GM19328 (cell line): ENCODE data around the gene GPR173.

Experiments
- ATAC-seq: cut with Tn5 transposase; IDR thresholded peaks from one replicate; pipeline ENCODE4 v1.9.1; 2021; ENCODE audit warnings: mild to moderate bottlenecking, moderate library complexity; ENCODE audit not compliant: unreplicated experiment

The GPR173 gene

GRCh38 chrX:53071064-53071463, 22.5 kb downstream of the GPR173 start:
- no peak for ATAC-seq

DNA sequence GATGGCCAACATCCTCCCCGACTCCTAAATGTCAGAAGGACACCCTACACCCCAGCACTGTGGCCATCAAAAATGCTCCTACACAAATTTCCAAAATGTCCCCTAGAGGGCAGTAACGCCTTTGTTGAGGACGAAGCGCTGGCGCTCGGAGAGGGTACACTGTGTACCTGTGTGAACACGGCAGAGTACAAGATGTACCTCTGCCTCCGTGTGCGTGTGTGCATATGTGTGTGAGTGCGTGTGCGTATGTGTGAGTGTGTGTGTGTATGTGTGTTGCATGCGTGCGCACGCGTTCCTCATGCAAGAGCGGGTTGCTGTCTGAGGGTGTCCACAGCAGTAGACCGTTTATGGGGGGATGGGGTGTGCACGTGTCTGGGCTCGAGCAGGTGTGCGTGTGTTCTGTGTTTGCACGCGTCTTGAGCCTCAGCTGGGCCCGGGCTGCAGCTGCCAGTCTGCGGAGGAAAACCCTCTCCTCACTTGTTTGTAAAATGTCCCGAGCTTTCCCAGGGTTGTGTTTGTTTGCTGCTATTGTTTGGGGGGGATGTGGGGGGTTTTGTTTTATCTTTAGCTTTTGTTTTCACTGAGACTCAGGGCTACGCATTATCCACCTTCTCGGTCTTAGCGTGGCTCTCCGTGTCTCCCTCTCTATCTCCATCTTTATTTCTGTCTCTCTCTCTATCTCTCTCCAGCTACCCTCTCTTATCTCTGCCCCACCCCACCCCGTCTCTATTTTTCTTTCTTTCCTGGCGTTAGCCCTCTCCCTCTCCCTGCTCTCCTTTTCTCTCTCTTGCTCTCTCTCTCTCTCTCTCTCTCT, 23.2 kb downstream of the GPR173 start:
- peak; percentile 93 for ATAC-seq

DNA sequence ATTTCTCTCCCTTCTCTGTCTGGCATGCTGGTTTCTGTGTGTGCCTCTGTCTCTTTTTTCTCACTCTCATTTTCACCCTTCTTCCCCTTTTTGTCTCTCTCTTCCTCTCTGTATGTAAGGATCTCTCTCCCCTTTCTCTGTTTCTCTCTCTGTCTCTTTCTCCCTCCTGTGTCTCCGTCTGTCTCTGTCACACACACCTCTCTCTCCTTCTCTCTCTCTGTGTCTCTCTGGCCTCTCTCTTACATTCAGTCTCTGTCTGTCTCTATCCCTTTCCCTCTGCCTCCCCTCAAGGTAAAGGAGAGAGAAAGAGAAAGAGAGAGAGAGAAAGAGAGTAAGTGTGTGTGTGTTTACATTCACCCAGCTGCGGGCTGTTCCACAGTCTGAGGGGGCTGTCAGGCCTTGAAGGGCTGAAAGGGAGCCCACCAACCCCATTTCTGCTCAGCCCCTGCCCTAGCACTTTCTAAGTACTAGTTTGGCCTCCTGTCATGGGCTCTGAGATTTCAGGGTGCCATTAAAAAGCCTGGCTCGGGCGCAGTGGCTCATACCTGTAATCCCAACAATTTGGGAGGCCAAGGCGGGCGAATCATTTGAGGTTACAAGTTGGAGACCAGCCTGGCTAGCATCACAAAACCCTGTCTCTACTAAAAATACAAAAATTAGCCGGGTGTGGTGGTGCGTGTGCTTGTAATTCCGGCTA, 24.0 kb downstream of the GPR173 start:
- no peak for ATAC-seq

GRCh38 chrX:53073115-53073586, 24.6 kb downstream of the GPR173 start:
- ATAC-seq, result no peak

DNA sequence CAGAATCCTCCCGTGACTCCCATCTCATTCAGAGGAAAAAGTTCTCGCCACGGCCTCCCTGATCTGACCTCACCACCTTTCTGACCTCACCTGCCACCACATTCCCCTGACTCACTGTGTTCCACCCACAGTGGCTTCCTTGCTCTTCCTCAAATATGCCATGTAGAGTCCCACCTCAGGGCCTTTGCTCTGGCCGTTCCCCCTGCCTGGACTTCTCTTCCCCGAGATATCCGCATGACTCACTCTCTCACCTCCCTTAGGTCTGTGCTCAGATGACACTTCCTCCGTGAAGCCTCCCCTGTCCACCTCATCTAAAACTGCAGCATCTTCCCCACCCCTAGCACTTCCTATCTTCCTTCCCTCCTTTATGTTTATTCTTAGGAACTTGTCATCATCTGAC, 26.4 kb downstream of the GPR173 start:
- no peak for ATAC-seq

GRCh38 chrX:53076671-53077070, 28.1 kb downstream of the GPR173 start:
- ATAC-seq, result no peak

DNA sequence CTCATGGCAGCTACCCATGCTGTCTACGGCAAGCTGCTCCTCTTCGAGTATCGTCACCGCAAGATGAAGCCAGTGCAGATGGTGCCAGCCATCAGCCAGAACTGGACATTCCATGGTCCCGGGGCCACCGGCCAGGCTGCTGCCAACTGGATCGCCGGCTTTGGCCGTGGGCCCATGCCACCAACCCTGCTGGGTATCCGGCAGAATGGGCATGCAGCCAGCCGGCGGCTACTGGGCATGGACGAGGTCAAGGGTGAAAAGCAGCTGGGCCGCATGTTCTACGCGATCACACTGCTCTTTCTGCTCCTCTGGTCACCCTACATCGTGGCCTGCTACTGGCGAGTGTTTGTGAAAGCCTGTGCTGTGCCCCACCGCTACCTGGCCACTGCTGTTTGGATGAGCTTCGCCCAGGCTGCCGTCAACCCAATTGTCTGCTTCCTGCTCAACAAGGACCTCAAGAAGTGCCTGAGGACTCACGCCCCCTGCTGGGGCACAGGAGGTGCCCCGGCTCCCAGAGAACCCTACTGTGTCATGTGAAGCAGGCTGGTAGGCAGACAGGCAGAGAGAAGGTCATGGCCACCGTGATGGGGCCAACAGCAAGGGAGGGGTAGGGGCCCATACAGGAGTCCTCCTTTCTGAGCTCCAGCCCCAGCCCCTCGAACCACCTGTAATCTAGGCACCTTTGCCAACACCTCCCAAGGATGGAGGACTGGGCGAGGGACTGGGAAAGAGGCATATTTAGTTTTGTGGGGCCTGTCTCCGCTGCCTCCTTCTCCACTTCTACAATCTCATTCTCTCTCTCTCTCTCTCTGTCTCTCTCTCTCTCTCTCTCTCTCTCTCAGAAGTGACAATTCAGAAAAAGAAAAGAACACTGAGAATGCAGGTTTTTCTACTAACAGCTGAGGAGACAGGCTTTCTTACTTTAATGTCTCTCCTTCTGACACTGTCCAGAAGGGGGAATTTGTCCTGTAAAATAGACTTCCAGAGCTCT, 28.9 kb downstream of the GPR173 start:
- no peak for ATAC-seq

- ATAC-seq, result no peak
Observed at GRCh38 chrX:53078943-53079342, 30.4 kb downstream of the GPR173 start.

DNA sequence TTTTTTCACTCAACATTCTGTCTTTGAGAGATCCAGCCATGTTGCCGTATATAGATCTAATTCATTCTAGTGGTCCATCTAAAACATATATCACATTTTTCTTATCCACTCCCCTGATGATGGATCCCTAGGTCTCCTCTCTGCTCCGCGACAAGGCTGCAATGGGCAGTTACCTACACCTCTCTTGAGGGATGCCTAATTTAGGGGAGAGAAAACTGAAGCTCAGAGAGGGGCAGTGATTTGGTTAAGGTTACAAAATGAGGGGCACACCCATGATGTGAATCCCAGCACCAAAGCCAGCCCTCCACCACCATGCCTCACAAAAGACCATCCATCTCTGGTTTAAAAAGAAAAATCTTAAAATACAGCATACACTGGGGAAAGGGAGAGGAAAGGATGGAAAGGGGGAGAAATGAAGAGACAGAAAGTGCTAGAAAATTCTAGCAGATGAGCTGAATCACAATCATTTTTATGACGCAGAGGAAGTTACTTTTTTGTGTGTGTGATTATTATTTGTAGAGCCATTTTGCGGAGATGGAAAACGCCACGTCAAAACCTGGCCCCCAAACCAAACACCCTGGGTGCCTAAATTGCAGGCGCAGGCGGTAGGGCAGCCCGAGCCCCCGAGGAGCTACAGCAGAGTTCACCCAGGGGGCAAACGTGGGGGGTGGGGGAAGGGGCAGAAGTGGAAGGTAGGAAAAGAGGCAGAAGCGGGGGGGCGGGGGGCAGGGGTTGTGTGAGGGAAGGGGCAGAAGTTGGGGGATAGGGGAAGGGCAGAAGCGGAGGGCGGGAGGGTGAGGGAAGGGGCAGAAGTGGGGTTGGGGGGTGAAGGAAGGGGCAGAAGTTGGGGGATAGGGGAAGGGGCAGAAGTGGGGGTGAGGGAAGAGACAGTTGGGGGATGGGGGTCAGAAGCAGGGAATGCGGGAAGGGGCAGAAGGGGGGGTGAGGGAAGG, 32.3 kb downstream of the GPR173 start:
- no peak for ATAC-seq

DNA sequence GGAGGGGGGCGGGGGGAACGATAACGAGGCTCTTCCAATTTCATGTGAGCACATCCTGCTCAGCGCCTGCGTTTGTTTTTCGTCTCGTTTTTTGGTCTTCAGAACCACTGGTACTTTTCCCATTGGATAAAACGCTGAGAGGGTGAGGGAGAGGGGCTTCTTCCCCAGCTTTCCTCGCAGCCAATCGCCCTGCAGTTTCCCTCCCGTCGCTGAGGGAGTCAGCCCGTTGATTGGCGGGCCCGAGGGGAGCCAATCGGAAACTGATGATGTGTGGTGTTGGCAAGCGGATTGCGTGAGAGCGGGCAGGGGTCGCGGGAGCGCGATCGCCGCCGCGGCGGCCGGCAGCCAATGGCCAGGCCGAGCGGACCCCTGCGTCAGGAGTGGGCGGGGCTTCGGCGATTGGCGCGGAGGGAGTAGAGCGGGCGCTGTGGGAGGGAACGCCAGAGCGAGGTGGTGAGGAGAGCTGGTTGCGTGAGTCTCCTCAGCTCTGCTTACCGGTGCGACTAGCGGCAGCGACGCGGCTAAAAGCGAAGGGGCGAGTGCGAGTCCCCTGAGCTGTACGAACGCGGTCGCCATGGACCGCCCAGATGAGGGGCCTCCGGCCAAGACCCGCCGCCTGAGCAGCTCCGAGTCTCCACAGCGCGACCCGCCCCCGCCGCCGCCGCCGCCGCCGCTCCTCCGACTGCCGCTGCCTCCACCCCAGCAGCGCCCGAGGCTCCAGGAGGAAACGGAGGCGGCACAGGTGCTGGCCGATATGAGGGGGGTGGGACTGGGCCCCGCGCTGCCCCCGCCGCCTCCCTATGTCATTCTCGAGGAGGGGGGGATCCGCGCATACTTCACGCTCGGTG, 33.6 kb downstream of the GPR173 start, which contains the start of gene TSPYL2:
Gene TSPYL2 (plus strand): TSS at position 443 of the 848 bp plus-strand sequence. CDS start 132 bp downstream, at position 575.
- ATAC-seq, result peak; percentile 90

DNA sequence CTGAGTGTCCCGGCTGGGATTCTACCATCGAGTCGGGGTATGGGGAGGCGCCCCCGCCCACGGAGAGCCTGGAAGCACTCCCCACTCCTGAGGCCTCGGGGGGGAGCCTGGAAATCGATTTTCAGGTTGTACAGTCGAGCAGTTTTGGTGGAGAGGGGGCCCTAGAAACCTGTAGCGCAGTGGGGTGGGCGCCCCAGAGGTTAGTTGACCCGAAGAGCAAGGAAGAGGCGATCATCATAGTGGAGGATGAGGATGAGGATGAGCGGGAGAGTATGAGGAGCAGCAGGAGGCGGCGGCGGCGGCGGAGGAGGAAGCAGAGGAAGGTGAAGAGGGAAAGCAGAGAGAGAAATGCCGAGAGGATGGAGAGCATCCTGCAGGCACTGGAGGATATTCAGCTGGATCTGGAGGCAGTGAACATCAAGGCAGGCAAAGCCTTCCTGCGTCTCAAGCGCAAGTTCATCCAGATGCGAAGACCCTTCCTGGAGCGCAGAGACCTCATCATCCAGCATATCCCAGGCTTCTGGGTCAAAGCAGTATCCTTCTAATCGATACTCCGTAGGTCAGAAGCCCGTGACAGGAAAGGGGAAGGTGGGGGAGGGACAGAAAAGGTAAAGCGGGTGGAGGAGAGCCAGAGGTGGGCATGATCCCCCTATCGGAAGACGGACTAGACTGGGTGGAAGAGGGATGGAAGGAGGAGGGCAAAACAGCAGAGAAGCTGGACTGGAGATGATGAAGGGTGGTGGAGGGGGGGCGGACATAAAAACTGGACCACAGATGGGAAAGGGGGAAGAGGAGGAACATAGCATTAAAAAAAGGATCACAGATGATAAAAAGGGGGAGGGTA, 34.4 kb downstream of the GPR173 start:
- ATAC-seq, result no peak

DNA sequence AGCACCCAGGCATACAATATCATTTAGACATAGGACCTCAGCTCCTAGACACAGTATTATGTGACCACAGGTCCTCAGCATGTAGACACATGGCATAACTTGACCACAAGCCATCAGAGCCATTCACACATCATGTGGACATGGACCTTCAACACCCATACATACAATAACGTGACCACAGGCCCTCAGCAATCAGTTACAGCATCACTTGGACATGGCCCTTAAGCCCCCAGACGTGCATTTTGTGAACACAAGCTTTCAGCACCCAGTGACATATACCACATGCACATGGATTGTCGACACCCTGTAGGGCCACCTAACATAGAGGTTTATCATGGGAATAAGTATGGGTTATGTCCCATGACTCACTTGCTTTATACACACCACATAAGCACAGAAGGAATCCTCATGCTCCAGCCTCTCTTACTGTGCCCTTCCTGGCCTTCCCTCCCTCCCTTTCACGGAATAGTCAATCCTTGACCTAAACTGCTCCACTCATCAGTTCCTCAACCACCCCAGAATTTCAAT, 35.5 kb downstream of the GPR173 start:
- ATAC-seq, result no peak

DNA sequence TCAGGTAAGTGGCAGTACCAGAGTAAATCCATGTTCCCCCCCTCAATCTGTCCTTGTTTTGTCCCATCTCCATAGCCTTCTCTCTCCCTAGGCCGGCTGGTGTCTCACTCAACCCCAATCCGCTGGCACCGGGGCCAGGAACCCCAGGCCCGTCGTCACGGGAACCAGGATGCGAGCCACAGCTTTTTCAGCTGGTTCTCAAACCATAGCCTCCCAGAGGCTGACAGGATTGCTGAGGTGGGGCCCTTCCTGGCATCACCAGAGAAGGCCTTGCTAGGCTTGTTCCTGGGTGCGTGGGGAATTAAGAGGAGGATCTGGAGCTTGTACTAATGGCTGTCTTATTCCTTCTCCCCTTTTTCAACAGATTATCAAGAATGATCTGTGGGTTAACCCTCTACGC, 36.3 kb downstream of the GPR173 start:
- ATAC-seq, result no peak

DNA sequence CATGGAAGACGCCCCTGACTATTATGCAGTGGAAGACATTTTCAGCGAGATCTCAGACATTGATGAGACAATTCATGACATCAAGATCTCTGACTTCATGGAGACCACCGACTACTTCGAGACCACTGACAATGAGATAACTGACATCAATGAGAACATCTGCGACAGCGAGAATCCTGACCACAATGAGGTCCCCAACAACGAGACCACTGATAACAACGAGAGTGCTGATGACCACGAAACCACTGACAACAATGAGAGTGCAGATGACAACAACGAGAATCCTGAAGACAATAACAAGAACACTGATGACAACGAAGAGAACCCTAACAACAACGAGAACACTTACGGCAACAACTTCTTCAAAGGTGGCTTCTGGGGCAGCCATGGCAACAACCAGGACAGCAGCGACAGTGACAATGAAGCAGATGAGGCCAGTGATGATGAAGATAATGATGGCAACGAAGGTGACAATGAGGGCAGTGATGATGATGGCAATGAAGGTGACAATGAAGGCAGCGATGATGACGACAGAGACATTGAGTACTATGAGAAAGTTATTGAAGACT, 37.2 kb downstream of the GPR173 start:
- no peak for ATAC-seq

GRCh38 chrX:53086464-53086863, 37.9 kb downstream of the GPR173 start:
- ATAC-seq, result no peak

DNA sequence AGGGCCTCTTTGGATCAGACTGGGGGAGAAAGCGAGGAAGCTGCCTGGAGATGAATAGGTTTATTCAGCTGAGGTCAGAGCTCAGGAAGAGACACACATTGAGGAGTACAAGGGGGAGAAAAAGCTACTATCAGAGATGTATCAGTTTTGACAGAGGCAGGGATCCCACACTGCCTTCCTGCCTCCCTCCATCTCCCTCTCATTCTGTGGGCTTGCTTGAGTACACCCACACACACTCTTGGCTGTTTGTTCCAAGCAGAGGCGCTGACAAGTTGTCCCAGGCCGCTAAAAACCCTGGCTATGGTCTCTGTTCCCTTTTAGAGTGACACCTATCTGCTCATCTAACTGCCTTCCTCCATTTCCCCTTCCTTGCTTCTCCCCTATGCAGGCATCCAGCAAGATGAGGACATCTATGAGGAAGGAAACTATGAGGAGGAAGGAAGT, 38.8 kb downstream of the GPR173 start:
- no peak for ATAC-seq
